Endothelial cell of umbilical vein (primary cell): Measurements from ENCODE around the gene GRM8. TPM values are rescaled to one million over a fixed set of nuclear protein-coding genes. Genes with fewer than 3 reads are reported as not detected.

Experiments used
- BruUV-seq: library from RNA; stranded (reverse); fragments of 400-500 nt; replicated peaks from 2 replicates; lab custom pipeline; 2021; lab: Mats Ljungman, UMichigan
- CTCF ChIA-PET: fragments of 300-600, 350-600 bp; sonication (Branson Sonifier 250); formaldehyde crosslinking; loops from one replicate; lab custom pipeline; 2021; ENCODE audit warnings: antibody characterized with exemption, inconsistent platforms; lab: Charles Lee
- POLR2A ChIA-PET: fragments of 300-600, 350-600 bp; sonication (Branson Sonifier 250); formaldehyde crosslinking; loops from one replicate; lab custom pipeline; 2021; ENCODE audit warnings: antibody characterized with exemption, inconsistent platforms; lab: Charles Lee
- DNase-seq: peaks from one replicate; pipeline ENCODE4 v3.0.0-alpha.2; 2011; ENCODE audit warnings: low read depth, low spot score
- FAIRE-seq: peaks from 2 replicates; lab custom pipeline; 2011; peaks lifted over from hg19 to GRCh38; lab: Jason Lieb, UNC
- H2AFZ ChIP-seq: 2 replicates; pipeline ENCODE4 v1.6.0; 2012; ENCODE audit warnings: low read depth, low read length, control low read depth, inconsistent platforms
- H3K27ac ChIP-seq: 2 replicates; pipeline ENCODE4 v1.5.1; 2011; ENCODE audit warnings: low read depth, mild to moderate bottlenecking, control low read depth, low read length, moderate library complexity; ENCODE audit not compliant: insufficient read depth
- H3K27me3 ChIP-seq, 2 experiments: 2 replicates each; pipeline versions ENCODE4 v1.6.0 to v1.6.1; 2011; ENCODE audit warnings: low read length in 2 of 2, mixed read lengths in 1 of 2; ENCODE audit not compliant: control insufficient read depth in 2 of 2, insufficient read depth in 2 of 2
- H3K36me3 ChIP-seq, 2 experiments: 2 replicates in 1 of 2; 3 replicates in 1 of 2; pipeline ENCODE4 v1.5.1; 2011; ENCODE audit warnings: low read length in 2 of 2, mild to moderate bottlenecking in 1 of 2, moderate library complexity in 1 of 2; ENCODE audit not compliant: control insufficient read depth in 2 of 2, insufficient read depth in 2 of 2; ENCODE audit errors: extremely low read depth in 1 of 2
- H3K4me1 ChIP-seq: 3 replicates; pipeline ENCODE4 v1.5.1; 2011; ENCODE audit warnings: mild to moderate bottlenecking, low read length; ENCODE audit not compliant: control insufficient read depth, insufficient read depth; ENCODE audit errors: extremely low read depth
- H3K4me2 ChIP-seq: 2 replicates; pipeline ENCODE4 v1.6.1; 2011; ENCODE audit warnings: low read length, control low read depth, mixed read lengths; ENCODE audit not compliant: insufficient read depth
- H3K4me3 ChIP-seq, 3 experiments: fragments of 200-600 bp in 1 of 3; sonication (generic), shearing (Covaris generic) in 1 of 3; replicated peaks in 1 of 3; 2 replicates each; pipeline ENCODE4 v1.5.1; 2011 to 2016; ENCODE audit warnings: control low read depth in 3 of 3, low read length in 3 of 3, mild to moderate bottlenecking in 2 of 3, inconsistent platforms in 1 of 3, low read depth in 1 of 3, moderate library complexity in 1 of 3; ENCODE audit not compliant: insufficient read depth in 1 of 3
- H3K79me2 ChIP-seq: 2 replicates; pipeline ENCODE4 v1.6.0; 2012; ENCODE audit warnings: low read length, inconsistent platforms; ENCODE audit not compliant: control insufficient read depth, insufficient read depth
- H3K9ac ChIP-seq: replicated peaks from 2 replicates; pipeline ENCODE3; 2011; ENCODE audit warnings: low read length, control low read depth; ENCODE audit not compliant: insufficient read depth; ENCODE audit errors: extremely low read depth
- H3K9me1 ChIP-seq: replicated peaks from 3 replicates; pipeline ENCODE4 v1.6.0; 2011; ENCODE audit warnings: mild to moderate bottlenecking, low read length; ENCODE audit not compliant: control insufficient read depth, insufficient read depth; ENCODE audit errors: extremely low read depth
- H3K9me3 ChIP-seq: replicated peaks from 2 replicates; pipeline ENCODE4 v1.5.1; 2012; ENCODE audit warnings: low read length, inconsistent platforms; ENCODE audit not compliant: control insufficient read depth, insufficient read depth
- H4K20me1 ChIP-seq: replicated peaks from 2 replicates; pipeline ENCODE3; 2011; ENCODE audit warnings: mild to moderate bottlenecking, low read length; ENCODE audit not compliant: control insufficient read depth, insufficient read depth; ENCODE audit errors: extremely low read depth
- EZH2 ChIP-seq: IDR thresholded peaks from 2 replicates; pipeline ENCODE4 v1.6.1; 2012; ENCODE audit warnings: borderline replicate concordance, low read depth, mild to moderate bottlenecking, moderate library complexity, low read length, inconsistent platforms; ENCODE audit not compliant: severe bottlenecking
- FOS ChIP-seq: IDR thresholded peaks from 2 replicates; pipeline ENCODE4 v1.6.1; 2011; ENCODE audit warnings: mild to moderate bottlenecking, low read length, moderate library complexity, borderline replicate concordance; ENCODE audit not compliant: insufficient read depth
- GATA2 ChIP-seq: IDR thresholded peaks from 2 replicates; pipeline ENCODE4 v1.7.0; 2011; ENCODE audit warnings: low read depth, mild to moderate bottlenecking, moderate library complexity, mixed read lengths, low read length; ENCODE audit not compliant: insufficient read length, insufficient read depth
- JUN ChIP-seq: IDR thresholded peaks from 2 replicates; pipeline ENCODE4 v1.6.1; 2011; ENCODE audit warnings: borderline replicate concordance, low read depth; ENCODE audit not compliant: insufficient read length, insufficient read depth
- MYC ChIP-seq: IDR thresholded peaks from one replicate; pipeline ENCODE4 v1.6.1; 2011; ENCODE audit warnings: mild to moderate bottlenecking, low read depth, low read length
- POLR2A ChIP-seq: IDR thresholded peaks from 2 replicates; pipeline ENCODE4 v1.6.1; 2012; ENCODE audit warnings: low read depth, mild to moderate bottlenecking, control low read depth, low read length
- POLR2AphosphoS5 ChIP-seq: IDR thresholded peaks from 2 replicates; pipeline ENCODE4 v1.6.1; 2012; ENCODE audit warnings: low read depth, mild to moderate bottlenecking, control low read depth, low read length, moderate library complexity; ENCODE audit not compliant: insufficient read depth
- dilution Hi-C: fragments of 300-500 bp; cut with MboI; formaldehyde crosslinking; loops from one replicate; pipeline ENCODE4 v1.15.0; 2019; ENCODE audit warnings: low sequenced_read_pairs; ENCODE audit not compliant: extremely low pct_ligation_motif_present
- intact Hi-C: fragments of 100-400 bp; cut with micrococcal nuclease; formaldehyde crosslinking; loops from one replicate; pipeline ENCODE4 v1.10.0; 2022
- polyA plus RNA-seq, 4 experiments: library from polyadenylated mRNA; depleted of rRNA in 3 of 4; stranded (reverse) in 3 of 4; unstranded in 1 of 4; fragments of >200 nt; gene quantifications; 2 replicates each; pipeline versions ENCODE4 v1.2.1 to v1.2.3, GENCODE V29; 2011 to 2012; ENCODE audit warnings: missing spikeins in 1 of 4
- total RNA-seq: library from RNA; stranded (reverse); gene quantifications from 2 replicates; pipeline ENCODE4 v1.2.3, GENCODE V29; 2021
- TF ChIP-seq, protein P1 (sequence below), 2 donors: IDR thresholded peaks; 1 replicate in 1 of 2; 2 replicates in 1 of 2; pipeline ENCODE4 v1.5.1; 2011; ENCODE audit warnings: low read length in 2 of 2, mild to moderate bottlenecking in 2 of 2, moderate library complexity in 2 of 2, control low read depth in 1 of 2, inconsistent platforms in 1 of 2, low read depth in 1 of 2; ENCODE audit not compliant: insufficient read depth in 1 of 2; ENCODE audit errors: extremely low read depth in 1 of 2
- TF ChIP-seq, protein P2 (sequence below): IDR thresholded peaks from 2 replicates; pipeline ENCODE4 v1.6.1; 2011; ENCODE audit not compliant: insufficient read depth, insufficient read length

The GRM8 gene
- total and polyA plus RNA-seq, 2 donors (not counting 3 experiments of a cell fraction or from before 2014, with no cell fraction given) = not detected

DNA sequence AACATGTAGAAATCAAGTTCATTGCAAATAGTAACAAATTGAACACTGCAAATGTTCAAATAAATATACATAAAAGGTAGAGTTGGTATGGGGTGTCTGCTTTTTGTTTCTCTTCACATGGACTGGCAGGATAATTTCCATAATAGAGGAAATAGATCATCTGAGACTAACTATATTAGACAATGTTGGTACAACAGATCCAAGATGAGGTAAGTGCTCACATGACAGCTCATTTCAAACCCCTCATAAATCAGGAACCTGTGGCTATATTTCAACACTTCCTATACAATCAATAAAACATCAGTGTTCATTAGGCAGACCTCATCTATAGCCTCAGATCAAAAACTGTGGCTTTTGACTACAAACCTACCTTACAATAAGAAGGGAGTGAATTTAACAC lies 469.1 kb downstream of the GRM8 start:
- Histone ChIP-seq H3K4me1 (no peaks in the 10 kb centered on the region), H3K9me1 (no peaks in the 10 kb centered on the region), H3K4me2 (no peak overlapping the region), H2AFZ (no peak overlapping the region), H3K36me3 (no peaks in the 10 kb centered on the region), H3K9me3 (no peaks in the 10 kb centered on the region), H4K20me1 (no peaks in the 10 kb centered on the region), H3K9ac (no peak overlapping the region), H3K27ac (no peak overlapping the region), H3K27me3 (no peaks in the 10 kb centered on the region), H3K4me3 (no peak overlapping the region), H3K79me2 (no peaks in the 10 kb centered on the region)
- DNase-seq = no peak
- no TSS peak for BruUV-seq
- no peak for FAIRE-seq
- CTCF ChIA-PET = no interaction called here
- dilution Hi-C loops (no loop called here), intact Hi-C loops (no loop called here)
- POLR2A ChIA-PET = no interaction called here
- no peak for TF ChIP-seq MYC
- no peak for TF ChIP-seq JUN
- no peak for TF ChIP-seq EZH2
- TF ChIP-seq, protein P1, sequence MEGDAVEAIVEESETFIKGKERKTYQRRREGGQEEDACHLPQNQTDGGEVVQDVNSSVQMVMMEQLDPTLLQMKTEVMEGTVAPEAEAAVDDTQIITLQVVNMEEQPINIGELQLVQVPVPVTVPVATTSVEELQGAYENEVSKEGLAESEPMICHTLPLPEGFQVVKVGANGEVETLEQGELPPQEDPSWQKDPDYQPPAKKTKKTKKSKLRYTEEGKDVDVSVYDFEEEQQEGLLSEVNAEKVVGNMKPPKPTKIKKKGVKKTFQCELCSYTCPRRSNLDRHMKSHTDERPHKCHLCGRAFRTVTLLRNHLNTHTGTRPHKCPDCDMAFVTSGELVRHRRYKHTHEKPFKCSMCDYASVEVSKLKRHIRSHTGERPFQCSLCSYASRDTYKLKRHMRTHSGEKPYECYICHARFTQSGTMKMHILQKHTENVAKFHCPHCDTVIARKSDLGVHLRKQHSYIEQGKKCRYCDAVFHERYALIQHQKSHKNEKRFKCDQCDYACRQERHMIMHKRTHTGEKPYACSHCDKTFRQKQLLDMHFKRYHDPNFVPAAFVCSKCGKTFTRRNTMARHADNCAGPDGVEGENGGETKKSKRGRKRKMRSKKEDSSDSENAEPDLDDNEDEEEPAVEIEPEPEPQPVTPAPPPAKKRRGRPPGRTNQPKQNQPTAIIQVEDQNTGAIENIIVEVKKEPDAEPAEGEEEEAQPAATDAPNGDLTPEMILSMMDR (IDR thresholded peaks at IDR 0.05; ENCODE audit: extremely low read depth in 1 of 2, insufficient read depth in 1 of 2, low read depth in 1 of 2, low read length in 2 of 2) = no peak
- TF ChIP-seq, protein P2, sequence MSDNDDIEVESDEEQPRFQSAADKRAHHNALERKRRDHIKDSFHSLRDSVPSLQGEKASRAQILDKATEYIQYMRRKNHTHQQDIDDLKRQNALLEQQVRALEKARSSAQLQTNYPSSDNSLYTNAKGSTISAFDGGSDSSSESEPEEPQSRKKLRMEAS = no peak

DNA sequence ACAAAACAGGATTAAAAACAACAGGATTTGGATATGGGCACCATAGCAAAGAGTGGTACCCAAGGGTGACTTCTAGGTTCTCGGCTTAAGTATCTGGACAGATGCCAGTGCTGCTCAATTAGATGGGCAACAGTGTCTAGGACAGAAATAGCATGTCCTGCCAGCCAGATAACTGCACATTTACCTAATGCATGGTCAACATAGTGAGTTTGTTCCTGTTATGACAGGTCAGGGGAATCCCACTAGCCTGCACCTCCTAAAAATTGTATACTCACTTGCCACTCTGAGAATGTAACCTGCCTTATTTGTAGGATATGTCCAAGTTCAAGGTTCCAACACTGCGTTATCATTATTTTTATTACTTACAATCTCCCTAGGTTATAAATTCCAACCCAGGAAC lies 471.7 kb downstream of the GRM8 start:
- Histone ChIP-seq H3K9me1 (no peaks in the 10 kb centered on the region), H3K27me3 (no peaks in the 10 kb centered on the region), H3K36me3 (no peaks in the 10 kb centered on the region), H3K4me2 (no peak overlapping the region), H3K79me2 (no peaks in the 10 kb centered on the region), H3K9ac (no peak overlapping the region), H2AFZ (no peak overlapping the region), H3K9me3 (no peaks in the 10 kb centered on the region), H3K4me3 (no peak overlapping the region), H3K27ac (no peak overlapping the region), H4K20me1 (no peaks in the 10 kb centered on the region), H3K4me1 (no peaks in the 10 kb centered on the region)
- intact Hi-C loops (no loop called here), dilution Hi-C loops (no loop called here)
- no TSS peak for BruUV-seq
- DNase-seq (no peak), FAIRE-seq (no peak)
- TF ChIP-seq FOS (no peak), MYC (no peak), POLR2AphosphoS5 (no peak), EZH2 (no peak), GATA2 (no peak), JUN (no peak), POLR2A (no peak)
- TF ChIP-seq, protein P2 = no peak
- TF ChIP-seq, protein P1 (IDR thresholded peaks at IDR 0.05; ENCODE audit: extremely low read depth in 1 of 2, insufficient read depth in 1 of 2, low read depth in 1 of 2, low read length in 2 of 2) = no peak
- ChIA-PET CTCF (no interaction called here), POLR2A (no interaction called here)
